GM19468 (cell line): ENCODE data around the gene MTOR.

Source experiments
- ATAC-seq: cut with Tn5 transposase; IDR thresholded peaks from one replicate; pipeline ENCODE4 v1.9.1; 2021; ENCODE audit warnings: mild to moderate bottlenecking, moderate library complexity, moderate number of reproducible peaks; ENCODE audit not compliant: unreplicated experiment; ENCODE audit errors: extremely low read depth

Gene MTOR

GRCh38 chr1:11156963-11157362 is 105.4 kb downstream of the MTOR start:
- no peak for ATAC-seq

- no peak for ATAC-seq
These were observed 105.9 kb downstream of the MTOR start for GRCh38 chr1:11156441-11156840.

DNA sequence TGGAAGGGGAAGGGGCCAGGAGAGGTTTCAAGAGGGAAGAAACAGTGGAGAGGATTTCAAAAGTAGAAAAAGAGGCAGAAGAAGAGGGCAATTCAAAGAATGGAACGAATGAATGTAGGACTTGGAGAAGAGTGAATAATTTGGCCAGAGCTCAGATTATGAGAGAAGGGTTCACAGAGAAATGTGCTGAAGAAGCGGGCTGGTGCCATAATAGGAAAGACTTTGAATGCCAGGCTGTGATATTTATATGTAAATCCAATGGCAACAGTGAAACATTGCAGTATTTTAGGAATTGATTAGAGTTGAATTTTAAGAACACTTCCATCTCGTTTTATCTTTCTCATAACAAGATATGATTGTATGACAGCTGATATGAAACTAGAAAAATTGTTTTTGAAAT is 109.2 kb downstream of the MTOR start:
- ATAC-seq: no peak

- no peak for ATAC-seq
These were observed 109.6 kb downstream of the MTOR start for GRCh38 chr1:11152755-11153154.

DNA sequence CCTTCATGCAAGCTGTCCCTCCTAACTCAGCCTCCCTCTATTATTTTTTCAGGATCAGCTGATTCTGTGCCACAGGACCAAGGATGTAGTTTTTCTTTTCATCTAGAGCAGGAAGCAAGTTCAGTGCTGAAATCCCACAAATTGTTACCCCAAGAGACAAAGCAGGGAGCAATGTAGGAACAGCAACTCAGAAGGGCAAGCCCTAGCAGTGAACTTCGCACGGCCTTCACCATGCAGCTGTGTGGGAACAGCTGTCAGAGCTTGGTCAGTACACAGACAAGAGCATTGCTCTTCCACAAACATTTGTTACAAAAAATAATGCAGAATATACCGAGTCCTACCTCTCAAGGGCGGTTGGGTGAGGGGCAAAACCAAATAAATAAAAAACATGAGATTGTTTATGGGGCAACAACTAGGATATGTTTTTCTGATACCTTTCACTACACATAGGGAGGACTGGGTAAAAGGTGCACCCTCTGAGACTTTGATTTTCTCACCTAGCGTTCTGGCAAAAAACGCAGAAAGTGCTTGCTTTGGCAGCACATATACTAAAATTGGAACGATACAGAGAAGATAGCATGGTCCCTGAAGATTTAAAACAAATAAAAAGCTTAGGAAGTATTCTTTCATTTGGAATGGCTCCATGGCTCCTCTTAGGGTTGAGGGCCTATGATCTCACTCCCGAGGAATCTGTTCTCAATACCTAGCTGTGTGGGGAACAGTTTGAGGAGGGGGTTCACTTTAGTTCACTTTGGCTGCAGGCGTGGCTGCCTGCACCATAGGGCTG is 110.3 kb downstream of the MTOR start:
- no peak for ATAC-seq

DNA sequence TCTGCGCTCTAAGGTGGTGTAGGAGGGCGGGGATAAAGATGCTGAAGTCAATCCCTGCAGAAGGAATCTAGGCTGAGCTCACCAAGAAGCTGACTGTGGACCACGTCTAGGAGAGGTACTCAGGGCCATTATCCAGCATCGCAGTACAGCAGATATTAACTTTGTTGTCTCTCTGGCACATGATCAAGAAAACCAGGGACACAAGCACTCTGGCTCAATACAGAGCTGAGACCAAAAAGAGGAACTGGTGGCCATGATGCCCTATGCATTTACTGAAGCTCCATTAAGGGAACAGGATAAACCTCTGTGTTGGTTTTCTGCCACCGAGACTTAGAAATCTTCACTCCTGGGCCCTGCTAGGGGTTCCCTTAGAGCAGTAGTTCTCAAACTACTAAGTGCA is 111.2 kb downstream of the MTOR start:
- ATAC-seq: no peak

- ATAC-seq: no peak
These were observed 112.0 kb downstream of the MTOR start for GRCh38 chr1:11150326-11150725.

- no peak for ATAC-seq
These were observed 115.1 kb downstream of the MTOR start for GRCh38 chr1:11147197-11147770.

DNA sequence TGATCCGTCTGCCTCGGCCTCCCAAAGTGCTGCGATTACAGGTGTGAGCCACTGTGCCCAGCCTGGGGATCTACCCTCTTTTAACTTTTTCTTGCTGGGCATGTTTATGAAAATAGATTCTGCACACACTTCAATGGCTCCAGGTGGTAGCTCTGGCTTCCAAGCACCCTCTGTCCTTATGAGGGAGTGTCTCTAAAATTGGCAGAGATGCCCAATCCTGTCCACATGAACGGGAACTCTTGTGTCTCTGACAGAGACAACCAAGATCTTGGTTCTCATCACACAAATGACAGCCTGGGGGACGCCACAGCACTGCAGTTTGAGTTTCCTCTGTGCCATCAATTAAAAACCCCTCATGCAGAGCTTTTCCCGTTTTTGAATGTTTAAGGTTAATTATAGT is 116.6 kb downstream of the MTOR start:
- ATAC-seq: no peak

DNA sequence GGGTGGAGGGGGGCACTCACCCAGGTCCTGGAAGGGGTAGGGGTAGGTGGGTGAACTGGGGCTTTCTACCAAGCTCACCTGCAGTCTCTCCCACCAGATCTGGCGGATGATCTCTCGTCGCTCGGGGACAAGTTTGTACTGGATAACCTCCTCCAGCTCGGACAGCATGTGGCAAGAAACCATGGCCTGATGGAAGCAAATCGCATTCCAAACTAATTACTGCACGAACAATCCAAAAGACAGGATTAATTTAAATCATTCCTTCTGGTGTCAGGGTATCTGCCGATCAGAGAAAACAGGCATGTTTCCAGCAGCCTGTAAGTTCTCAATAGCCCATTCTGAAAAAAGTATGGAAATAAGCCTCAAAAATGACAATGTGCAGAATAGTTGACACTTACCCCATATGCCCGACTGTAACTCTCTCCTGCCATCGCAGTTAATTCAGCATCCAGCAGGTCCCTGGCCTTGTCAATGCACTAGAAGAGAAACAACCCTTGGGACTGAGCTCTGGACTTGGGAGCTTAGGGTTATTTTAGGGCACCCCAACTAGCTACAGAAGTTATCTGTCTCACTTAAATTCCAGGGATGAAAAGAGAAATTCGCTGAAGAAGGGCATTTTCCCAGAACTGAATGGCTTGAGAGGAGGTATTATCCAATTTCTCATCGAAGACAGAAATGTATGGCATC is 117.6 kb downstream of the MTOR start:
- no peak for ATAC-seq

DNA sequence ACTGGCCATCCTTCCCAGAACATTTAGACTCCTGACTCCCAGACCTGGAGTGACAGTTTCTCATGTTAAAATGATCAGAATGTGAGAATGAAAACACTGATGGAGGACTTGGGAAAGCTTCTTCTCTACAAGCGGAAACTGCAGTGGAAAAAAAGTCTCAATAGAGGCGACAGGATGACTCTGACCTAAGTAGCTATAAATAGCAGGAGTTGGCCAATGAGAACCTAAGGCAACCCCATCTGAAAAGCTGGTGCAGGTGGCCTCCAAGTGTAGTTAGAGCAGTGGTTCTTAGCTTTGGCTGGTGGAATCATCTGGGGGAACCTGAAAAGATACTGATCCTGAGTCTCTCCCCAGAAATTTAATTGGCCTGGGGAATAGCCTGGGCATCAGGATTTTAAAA is 118.4 kb downstream of the MTOR start:
- ATAC-seq: no peak

DNA sequence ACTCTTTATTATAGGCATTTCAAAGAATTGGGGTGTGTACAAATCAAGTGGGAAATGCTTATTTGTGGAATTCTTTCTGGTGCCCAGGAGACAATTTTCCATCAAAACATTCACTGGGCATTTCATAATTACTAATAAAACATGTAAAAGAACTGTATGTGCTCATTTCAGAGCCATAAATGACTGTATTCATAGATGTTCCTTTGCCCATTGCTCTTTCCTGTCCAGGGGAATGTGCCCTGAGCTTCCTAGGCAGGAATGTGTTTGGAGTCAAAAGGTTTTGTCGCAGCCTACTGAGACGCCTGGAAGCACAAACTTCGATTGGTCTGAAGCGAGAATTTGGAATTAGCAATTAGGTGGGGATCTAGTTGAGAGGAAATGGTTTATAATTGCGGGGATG is 119.0 kb downstream of the MTOR start:
- no peak for ATAC-seq

DNA sequence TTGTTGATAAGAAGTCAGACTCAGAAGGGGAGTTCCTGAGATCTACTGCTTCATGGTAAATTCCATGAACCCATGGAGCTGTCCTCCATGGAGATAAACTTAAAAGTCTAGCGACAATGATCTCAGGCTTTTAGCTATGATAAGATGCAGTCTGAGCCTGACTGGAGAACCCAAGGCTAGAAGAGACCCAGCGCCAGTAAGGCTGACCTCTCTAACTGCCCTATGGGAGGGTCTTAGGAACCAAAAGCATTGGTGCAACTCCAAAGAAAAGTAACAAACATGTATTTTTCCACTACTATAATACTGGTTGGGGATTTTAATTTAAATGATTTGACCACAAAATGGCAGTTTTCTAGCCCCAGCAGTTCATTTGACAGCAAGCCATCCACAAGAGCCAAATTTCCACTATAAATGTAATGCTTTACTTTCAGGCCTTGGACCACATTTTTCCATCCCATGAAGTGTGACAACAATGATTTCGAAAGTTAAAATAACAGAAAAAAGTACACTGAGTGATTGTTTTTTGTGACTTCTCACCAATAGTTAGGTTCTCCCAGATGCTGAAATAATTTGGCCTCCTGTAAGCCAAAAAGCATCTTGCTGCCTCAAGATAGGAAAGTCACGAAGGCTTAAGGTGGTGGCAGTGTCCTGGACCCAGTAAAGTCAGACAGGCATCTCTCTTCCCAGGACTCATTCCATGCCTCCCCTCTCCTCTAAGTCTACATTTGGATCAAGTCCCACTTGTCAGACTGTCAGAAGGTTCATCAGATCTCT is 119.5 kb downstream of the MTOR start:
- no peak for ATAC-seq

DNA sequence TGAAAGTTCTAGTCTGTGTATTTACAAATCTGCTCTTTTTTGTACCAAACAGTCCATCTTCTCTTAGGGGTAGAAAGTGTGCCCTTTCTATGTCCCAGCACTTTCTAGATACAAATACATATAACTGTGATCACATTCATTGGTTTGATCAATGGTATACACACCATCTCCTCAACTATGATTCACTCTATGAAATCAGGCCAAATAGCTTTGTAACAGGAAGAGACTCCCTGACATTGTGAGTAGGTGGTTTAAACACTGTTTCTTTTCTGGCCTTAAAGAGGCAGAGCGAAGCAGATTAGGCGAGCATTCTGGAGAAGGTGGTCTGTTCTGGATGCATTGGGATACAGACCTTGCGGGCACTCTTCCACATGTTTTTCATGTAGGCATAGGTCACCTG is 123.4 kb downstream of the MTOR start:
- ATAC-seq: no peak

DNA sequence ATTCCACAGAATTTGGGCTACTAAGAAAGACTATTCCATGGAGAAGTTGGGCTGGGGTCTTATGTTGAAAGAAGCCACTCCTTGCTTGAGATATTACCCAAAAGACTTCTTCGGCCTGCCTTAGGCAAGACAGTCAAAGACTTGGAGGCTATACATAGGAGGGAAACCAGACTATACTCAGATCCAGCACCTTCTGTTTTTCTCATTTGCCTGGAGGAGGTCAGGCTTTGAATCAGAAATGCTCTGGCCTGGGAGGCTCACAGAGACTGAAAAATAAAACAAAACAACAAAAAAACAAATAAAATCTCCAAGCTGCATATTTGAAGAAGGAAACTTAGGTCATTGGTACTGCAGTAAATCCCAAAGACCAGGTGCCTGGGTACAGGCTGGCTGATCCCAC is 124.3 kb downstream of the MTOR start:
- ATAC-seq: no peak

GRCh38 chr1:11134898-11135266 is 127.5 kb downstream of the MTOR start:
- no peak for ATAC-seq

DNA sequence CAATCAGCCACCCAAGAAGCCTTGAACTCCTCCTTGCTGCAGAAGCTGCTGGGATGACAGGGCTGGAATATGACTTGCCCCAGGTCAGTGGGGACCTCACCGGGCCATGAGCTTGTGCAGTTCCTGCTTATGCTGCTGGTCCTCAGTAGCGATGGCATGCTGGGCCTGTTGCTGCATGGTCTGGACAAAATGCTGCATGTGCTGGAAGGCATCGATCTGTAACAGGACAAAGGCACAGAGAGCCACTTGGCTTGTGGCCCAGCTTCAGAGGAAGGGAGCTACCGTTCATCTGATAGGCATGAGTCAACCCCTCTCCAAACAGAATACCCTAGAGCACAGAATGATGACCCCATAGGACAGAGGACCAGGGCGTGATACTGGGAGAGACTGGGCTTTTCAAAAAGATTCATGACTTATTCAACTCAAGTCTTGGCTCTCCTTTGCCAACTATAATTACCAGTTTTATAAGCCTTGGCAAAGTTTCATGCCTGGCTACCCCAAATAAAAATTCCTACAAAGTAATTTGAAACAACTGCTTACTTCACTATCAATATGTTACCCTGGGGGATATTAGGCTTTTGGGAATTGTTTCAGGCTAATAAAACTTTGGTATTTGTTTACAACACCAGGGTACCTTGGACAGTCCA is 128.0 kb downstream of the MTOR start:
- ATAC-seq: no peak

- ATAC-seq: no peak
These were observed 129.6 kb downstream of the MTOR start for GRCh38 chr1:11132563-11133293.

- ATAC-seq: no peak
These were observed 130.5 kb downstream of the MTOR start for GRCh38 chr1:11131816-11132215.

- ATAC-seq: no peak
These were observed 131.9 kb downstream of the MTOR start for GRCh38 chr1:11130406-11130805.
